K562 (cell line): ENCODE measurements around the gene PGK2. TPM values are rescaled to one million over a fixed set of nuclear protein-coding genes. Genes with fewer than 3 reads are reported as not detected.

Experiments
- ATF1 ChIP-seq, 2 experiments: fragments of 450-650 bp in 1 of 2; IDR thresholded peaks; 2 replicates each; pipeline ENCODE4 v1.6.1; 2016; ENCODE audit warnings: missing compliant biosample characterization in 1 of 2, missing genetic modification characterization in 1 of 2
- ATF7 ChIP-seq: fragments of 450-650 bp; IDR thresholded peaks from 2 replicates; pipeline ENCODE4 v1.7.1; 2014; ENCODE audit warnings: mild to moderate bottlenecking, moderate library complexity
- DIDO1 ChIP-seq: fragments of 450-650 bp; IDR thresholded peaks from 2 replicates; pipeline ENCODE4 v1.6.1; 2016; ENCODE audit warnings: low read depth, missing biosample characterization, missing genetic modification characterization
- EP300 ChIP-seq: IDR thresholded peaks from 2 replicates; pipeline ENCODE4 v1.6.1; 2012; ENCODE audit warnings: low read length, improper control_type of control experiment
- FOXK1 ChIP-seq: sonication (generic); formaldehyde crosslinking; IDR thresholded peaks from 2 replicates; pipeline ENCODE4 v1.8.0; 2022; ENCODE audit warnings: missing genetic modification reagents, mild to moderate bottlenecking, borderline replicate concordance
- KDM2B ChIP-seq: fragments of 250-450 bp; sonication (Bioruptor Pico); IDR thresholded peaks from 2 replicates; pipeline ENCODE4 v1.8.0; 2021; ENCODE audit warnings: mild to moderate bottlenecking, moderate library complexity
- MAFF ChIP-seq: IDR thresholded peaks from 2 replicates; pipeline ENCODE4 v1.6.1; 2012; ENCODE audit warnings: low read length, improper control_type of control experiment
- POLR2G ChIP-seq: fragments of 200-400 bp; formaldehyde crosslinking; IDR thresholded peaks from 2 replicates; pipeline ENCODE4 v1.6.1; 2017; ENCODE audit warnings: low read depth, mild to moderate bottlenecking, antibody characterized with exemption, low read length, moderate library complexity
- PRPF4 ChIP-seq: fragments of 200-400 bp; formaldehyde crosslinking; IDR thresholded peaks from one replicate; pipeline ENCODE4 v1.6.1; 2017; ENCODE audit warnings: low read length, low read depth, mild to moderate bottlenecking; ENCODE audit not compliant: insufficient read depth, poor library complexity, severe bottlenecking
- SP2 ChIP-seq: IDR thresholded peaks from 2 replicates; pipeline ENCODE4 v1.6.1; 2011; ENCODE audit warnings: mild to moderate bottlenecking, low read depth, low read length, moderate library complexity; ENCODE audit not compliant: poor library complexity, severe bottlenecking; ENCODE audit errors: extremely low read depth
- STAT5A ChIP-seq: IDR thresholded peaks from 2 replicates; pipeline ENCODE4 v1.6.1; 2012; ENCODE audit warnings: low read length, inconsistent platforms, borderline replicate concordance
- polyA plus RNA-seq, 8 experiments: library from polyadenylated mRNA; depleted of rRNA in 4 of 8; stranded (reverse) in 5 of 8; unstranded in 3 of 8; fragments of >200 nt; fragmentation: Nextera tagmentation in 2 of 8; fragmentation: Illumina TruSeq in 1 of 8; extraction: Ambion mirVana in 2 of 8; extraction: Trizol in 1 of 8; gene quantifications; 2 replicates each; pipeline versions ENCODE4 v1.2.1 to v1.2.3, GENCODE V29; 2011 to 2014; ENCODE audit warnings: inconsistent platforms in 1 of 8, missing spikeins in 1 of 8
- total RNA-seq, 7 experiments: library from RNA; depleted of rRNA in 6 of 7; stranded (reverse); fragments of >200 nt in 6 of 7; fragmentation: Illumina TruSeq in 2 of 7; extraction: Trizol in 2 of 7; gene quantifications; 2 replicates each; pipeline versions ENCODE4 v1.2.1 to v1.2.3, GENCODE V29; 2011 to 2021; ENCODE audit warnings: low replicate concordance in 1 of 7
- TF ChIP-seq, protein P1 (sequence below): sonication (generic); formaldehyde crosslinking; IDR thresholded peaks from 2 replicates; pipeline ENCODE4 v1.8.1; 2023; ENCODE audit warnings: missing genetic modification reagents, mild to moderate bottlenecking, borderline replicate concordance
- TF ChIP-seq, protein P2 (sequence below), 3 experiments: fragments of 200-800 bp in 1 of 3; sonication (Bioruptor generic) in 1 of 3; sonication (generic) in 1 of 3; formaldehyde crosslinking in 1 of 3; IDR thresholded peaks; 2 replicates each; pipeline versions ENCODE4 v1.6.1 to v1.8.0; 2016 to 2022; ENCODE audit warnings: mild to moderate bottlenecking in 2 of 3, missing compliant biosample characterization in 2 of 3, missing genetic modification characterization in 2 of 3, missing genetic modification reagents in 1 of 3
- TF ChIP-seq, protein P3 (sequence below): fragments of 450-650 bp; IDR thresholded peaks from 2 replicates; pipeline ENCODE4 v1.6.1; 2016; ENCODE audit warnings: low read depth

The PGK2 gene
- total and polyA plus RNA-seq, 9 of the 15 experiments (the other 6 are each of a cell fraction or from before 2014, with no cell fraction given) = not detected

DNA sequence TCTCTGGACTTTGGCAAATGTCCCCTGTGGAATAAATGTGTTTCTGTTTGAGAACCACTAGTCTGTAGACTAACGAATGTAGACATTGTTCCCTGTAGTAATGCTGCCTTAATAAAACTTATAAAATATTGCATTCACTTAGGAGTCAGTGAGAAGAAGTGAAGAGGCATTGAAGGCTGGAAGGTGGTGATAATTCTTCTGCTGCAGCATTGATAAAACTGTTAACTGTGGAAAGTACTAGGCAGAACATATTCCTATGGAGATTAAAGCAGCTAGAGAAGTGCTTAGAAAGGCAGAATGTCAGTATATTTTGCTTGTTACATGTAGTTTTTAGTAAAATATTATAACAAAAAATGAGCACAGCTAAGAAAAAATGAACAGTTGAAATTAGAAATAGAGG, 4.8 kb downstream of the PGK2 start (continued):
- TF ChIP-seq KDM2B (CRISPR knock-in tag) (no peak), DIDO1 (no peak), MAFF (0 out of 2 replicates have a peak, but pooled peaks have one; percentile 19), SP2 (no peak), PRPF4 (no peak), POLR2G (no peak), ATF1 (CRISPR knock-in tag; IDR thresholded peaks at IDR 0.05) (no peak), ATF1 (tag; IDR thresholded peaks at IDR 0.05) (no peak), EP300 (peak; percentile 82; the same call in 1 of the 2 replicates), ATF7 (no peak), STAT5A (peak; percentile 76), FOXK1 (CRISPR knock-in tag) (no peak)
- TF ChIP-seq, protein P1, sequence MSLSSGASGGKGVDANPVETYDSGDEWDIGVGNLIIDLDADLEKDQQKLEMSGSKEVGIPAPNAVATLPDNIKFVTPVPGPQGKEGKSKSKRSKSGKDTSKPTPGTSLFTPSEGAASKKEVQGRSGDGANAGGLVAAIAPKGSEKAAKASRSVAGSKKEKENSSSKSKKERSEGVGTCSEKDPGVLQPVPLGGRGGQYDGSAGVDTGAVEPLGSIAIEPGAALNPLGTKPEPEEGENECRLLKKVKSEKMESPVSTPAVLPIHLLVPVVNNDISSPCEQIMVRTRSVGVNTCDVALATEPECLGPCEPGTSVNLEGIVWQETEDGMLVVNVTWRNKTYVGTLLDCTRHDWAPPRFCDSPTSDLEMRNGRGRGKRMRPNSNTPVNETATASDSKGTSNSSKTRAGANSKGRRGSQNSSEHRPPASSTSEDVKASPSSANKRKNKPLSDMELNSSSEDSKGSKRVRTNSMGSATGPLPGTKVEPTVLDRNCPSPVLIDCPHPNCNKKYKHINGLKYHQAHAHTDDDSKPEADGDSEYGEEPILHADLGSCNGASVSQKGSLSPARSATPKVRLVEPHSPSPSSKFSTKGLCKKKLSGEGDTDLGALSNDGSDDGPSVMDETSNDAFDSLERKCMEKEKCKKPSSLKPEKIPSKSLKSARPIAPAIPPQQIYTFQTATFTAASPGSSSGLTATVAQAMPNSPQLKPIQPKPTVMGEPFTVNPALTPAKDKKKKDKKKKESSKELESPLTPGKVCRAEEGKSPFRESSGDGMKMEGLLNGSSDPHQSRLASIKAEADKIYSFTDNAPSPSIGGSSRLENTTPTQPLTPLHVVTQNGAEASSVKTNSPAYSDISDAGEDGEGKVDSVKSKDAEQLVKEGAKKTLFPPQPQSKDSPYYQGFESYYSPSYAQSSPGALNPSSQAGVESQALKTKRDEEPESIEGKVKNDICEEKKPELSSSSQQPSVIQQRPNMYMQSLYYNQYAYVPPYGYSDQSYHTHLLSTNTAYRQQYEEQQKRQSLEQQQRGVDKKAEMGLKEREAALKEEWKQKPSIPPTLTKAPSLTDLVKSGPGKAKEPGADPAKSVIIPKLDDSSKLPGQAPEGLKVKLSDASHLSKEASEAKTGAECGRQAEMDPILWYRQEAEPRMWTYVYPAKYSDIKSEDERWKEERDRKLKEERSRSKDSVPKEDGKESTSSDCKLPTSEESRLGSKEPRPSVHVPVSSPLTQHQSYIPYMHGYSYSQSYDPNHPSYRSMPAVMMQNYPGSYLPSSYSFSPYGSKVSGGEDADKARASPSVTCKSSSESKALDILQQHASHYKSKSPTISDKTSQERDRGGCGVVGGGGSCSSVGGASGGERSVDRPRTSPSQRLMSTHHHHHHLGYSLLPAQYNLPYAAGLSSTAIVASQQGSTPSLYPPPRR (CRISPR knock-in tag) = no peak
- TF ChIP-seq, protein P2, sequence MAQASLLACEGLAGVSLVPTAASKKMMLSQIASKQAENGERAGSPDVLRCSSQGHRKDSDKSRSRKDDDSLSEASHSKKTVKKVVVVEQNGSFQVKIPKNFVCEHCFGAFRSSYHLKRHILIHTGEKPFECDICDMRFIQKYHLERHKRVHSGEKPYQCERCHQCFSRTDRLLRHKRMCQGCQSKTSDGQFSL (CRISPR knock-in tag; IDR thresholded peaks at IDR 0.05) = no peak
- TF ChIP-seq, protein P2 (tag; IDR thresholded peaks at IDR 0.05) = no peak
- TF ChIP-seq, protein P3, sequence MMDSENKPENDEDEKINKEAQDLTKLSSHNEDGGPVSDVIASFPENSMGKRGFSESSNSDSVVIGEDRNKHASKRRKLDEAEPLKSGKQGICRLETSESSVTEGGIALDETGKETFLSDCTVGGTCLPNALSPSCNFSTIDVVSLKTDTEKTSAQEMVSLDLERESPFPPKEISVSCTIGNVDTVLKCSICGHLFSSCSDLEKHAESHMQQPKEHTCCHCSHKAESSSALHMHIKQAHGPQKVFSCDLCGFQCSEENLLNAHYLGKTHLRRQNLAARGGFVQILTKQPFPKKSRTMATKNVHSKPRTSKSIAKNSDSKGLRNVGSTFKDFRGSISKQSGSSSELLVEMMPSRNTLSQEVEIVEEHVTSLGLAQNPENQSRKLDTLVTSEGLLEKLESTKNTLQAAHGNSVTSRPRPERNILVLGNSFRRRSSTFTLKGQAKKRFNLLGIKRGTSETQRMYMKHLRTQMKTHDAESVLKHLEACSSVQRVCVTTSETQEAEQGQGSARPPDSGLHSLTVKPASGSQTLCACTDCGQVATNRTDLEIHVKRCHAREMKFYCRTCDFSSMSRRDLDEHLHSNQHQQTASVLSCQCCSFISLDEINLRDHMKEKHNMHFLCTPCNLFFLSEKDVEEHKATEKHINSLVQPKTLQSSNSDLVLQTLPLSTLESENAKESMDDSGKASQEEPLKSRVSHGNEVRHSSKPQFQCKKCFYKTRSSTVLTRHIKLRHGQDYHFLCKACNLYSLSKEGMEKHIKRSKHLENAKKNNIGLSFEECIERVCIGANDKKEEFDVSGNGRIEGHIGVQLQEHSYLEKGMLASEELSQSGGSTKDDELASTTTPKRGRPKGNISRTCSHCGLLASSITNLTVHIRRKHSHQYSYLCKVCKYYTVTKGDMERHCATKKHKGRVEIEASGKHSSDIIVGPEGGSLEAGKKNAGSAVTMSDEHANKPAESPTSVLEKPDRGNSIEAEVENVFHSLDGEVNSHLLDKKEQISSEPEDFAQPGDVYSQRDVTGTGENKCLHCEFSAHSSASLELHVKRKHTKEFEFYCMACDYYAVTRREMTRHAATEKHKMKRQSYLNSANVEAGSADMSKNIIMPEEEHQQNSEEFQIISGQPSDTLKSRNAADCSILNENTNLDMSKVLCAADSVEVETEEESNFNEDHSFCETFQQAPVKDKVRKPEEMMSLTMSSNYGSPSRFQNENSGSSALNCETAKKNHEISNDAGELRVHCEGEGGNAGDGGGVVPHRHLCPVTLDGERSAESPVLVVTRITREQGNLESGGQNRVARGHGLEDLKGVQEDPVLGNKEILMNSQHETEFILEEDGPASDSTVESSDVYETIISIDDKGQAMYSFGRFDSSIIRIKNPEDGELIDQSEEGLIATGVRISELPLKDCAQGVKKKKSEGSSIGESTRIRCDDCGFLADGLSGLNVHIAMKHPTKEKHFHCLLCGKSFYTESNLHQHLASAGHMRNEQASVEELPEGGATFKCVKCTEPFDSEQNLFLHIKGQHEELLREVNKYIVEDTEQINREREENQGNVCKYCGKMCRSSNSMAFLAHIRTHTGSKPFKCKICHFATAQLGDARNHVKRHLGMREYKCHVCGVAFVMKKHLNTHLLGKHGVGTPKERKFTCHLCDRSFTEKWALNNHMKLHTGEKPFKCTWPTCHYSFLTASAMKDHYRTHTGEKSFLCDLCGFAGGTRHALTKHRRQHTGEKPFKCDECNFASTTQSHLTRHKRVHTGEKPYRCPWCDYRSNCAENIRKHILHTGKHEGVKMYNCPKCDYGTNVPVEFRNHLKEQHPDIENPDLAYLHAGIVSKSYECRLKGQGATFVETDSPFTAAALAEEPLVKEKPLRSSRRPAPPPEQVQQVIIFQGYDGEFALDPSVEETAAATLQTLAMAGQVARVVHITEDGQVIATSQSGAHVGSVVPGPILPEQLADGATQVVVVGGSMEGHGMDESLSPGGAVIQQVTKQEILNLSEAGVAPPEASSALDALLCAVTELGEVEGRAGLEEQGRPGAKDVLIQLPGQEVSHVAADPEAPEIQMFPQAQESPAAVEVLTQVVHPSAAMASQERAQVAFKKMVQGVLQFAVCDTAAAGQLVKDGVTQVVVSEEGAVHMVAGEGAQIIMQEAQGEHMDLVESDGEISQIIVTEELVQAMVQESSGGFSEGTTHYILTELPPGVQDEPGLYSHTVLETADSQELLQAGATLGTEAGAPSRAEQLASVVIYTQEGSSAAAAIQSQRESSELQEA = no peak
